HEK293T (cell line): ENCODE results near the gene ZFAND2B.

Experiments
- FOXA1 ChIP-seq: fragments of 450-650 bp; IDR thresholded peaks from 2 replicates; pipeline ENCODE4 v1.6.1; 2016; ENCODE audit warnings: mild to moderate bottlenecking
- FOXK2 ChIP-seq: fragments of 450-650 bp; IDR thresholded peaks from 2 replicates; pipeline ENCODE4 v1.6.1; 2016; ENCODE audit warnings: mild to moderate bottlenecking
- TARDBP ChIP-seq: fragments of 450-650 bp; IDR thresholded peaks from 2 replicates; pipeline ENCODE4 v1.6.1; 2016

GRCh38 chr2:219168526-219168925, 38.1 kb upstream of the ZFAND2B start:
- TF ChIP-seq FOXK2: no peak
- no peak for TF ChIP-seq FOXA1
- no peak for TF ChIP-seq TARDBP
